Hematopoietic multipotent progenitor cell treated with erythropoietin and hydrocortisone succinate and interleukin-3 and kit ligand, for 6 days (in vitro differentiated cells): Measurements from ENCODE around the gene LGALS7.

Experiments used
- DNase-seq: peaks from one replicate; pipeline ENCODE4 v3.0.0-alpha.2; 2015

LGALS7 gene

DNA sequence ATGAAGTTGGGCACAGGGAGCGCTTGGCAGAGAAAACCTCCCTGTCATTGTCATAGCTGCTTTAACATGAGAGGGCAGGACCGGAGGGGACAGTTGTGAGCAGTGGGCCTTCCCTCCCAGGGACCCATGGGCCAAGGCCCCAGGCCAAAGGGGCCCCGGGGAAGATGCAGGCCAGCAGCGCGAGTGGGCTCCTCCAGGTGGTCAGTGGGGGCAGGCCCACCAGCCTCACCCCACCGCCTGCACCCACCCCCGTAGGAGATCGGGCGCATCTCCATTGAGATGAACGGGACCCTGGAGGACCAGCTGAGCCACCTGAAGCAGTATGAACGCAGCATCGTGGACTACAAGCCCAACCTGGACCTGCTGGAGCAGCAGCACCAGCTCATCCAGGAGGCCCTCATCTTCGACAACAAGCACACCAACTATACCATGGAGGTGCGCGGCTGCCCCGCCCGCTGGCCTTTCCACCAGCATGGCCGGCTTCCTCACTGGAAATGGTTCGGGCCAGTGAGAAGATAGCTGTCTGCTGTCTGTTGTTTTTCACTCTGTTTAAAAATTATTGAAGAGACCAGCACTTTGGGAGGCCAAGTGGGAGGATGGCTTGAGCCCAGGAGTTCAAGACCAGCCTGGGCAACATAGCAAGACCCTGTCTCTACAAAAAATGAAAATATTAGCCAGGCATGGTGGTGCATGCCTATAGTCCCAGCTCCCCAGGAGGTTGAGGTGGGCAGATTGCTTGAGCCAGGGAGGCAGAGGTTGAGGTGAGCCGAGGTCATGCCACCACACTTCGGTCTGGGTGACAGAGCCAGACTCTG lies 47.6 kb downstream of the LGALS7 start:
- no peak for DNase-seq

DNA sequence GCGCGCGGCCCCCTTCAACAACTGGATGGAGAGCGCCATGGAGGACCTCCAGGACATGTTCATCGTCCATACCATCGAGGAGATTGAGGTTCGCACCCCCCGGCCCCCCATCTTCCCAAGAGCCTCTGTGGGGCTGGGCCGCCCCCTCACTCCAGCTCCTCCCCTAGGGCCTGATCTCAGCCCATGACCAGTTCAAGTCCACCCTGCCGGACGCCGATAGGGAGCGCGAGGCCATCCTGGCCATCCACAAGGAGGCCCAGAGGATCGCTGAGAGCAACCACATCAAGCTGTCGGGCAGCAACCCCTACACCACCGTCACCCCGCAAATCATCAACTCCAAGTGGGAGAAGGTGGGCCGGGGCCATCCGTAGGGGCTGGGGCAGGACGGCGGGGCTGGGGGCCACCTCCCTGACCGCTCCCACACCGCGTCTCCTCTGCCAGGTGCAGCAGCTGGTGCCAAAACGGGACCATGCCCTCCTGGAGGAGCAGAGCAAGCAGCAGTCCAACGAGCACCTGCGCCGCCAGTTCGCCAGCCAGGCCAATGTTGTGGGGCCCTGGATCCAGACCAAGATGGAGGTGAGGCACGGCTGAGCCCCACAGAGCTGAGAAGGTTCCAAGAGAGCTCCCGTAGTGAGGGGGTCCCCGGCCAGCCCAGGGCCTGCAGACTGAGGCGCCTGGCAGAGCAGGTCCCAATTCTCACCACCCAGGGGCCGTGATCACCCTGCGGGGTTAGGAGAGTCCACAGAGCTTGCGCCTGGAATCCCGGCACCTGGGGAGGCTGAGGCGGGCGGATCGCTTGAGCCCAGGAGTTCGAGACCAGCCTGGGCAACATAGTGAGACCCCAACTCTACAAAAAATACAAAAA lies 49.1 kb downstream of the LGALS7 start:
- no peak for DNase-seq

DNA sequence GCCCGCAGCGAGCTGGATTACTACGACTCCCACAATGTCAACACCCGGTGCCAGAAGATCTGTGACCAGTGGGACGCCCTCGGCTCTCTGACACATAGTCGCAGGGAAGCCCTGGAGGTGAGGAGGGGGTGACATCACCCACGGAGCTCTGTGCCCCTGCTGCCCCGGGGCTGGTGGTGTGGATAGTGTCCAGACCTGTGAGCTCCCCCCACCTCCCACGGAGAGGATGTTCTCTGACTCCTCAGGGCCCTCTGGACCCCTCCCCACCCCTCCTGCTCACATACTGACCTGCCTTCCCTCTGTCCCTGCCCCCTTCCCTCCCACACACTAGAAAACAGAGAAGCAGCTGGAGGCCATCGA lies 49.7 kb downstream of the LGALS7 start:
- no peak for DNase-seq

DNA sequence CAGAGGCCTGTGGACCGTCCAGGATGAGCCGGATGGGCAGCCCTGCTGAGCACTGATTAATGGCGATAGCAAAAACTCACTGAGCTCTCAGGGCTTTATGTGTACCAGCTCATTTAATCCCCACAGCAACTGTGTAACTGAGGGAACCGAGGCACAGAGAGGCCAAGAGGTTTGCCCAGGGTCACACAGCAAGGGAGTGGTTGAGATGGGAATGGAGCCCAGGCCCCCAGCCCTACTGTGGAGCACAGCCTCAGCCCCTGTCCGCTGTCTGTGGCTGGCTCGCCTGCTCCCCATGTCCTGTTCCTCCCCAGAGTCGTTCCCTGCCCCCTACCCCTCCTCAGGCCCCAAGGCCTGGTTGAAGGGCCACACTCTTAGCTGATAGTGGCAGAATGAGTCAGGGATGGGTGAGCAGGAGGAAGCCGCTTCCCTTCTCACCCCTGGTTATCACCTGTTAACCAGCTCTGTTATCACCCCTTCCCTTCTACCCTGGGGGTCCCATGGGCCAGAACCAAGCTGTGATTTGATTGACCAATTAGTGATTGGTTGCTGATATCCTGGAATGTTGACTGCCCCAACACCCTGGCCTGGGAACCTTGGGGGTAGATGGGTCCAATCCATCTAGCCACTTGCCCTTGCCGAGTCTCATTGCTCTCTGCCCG lies 50.2 kb downstream of the LGALS7 start:
- DNase-seq: no peak

DNA sequence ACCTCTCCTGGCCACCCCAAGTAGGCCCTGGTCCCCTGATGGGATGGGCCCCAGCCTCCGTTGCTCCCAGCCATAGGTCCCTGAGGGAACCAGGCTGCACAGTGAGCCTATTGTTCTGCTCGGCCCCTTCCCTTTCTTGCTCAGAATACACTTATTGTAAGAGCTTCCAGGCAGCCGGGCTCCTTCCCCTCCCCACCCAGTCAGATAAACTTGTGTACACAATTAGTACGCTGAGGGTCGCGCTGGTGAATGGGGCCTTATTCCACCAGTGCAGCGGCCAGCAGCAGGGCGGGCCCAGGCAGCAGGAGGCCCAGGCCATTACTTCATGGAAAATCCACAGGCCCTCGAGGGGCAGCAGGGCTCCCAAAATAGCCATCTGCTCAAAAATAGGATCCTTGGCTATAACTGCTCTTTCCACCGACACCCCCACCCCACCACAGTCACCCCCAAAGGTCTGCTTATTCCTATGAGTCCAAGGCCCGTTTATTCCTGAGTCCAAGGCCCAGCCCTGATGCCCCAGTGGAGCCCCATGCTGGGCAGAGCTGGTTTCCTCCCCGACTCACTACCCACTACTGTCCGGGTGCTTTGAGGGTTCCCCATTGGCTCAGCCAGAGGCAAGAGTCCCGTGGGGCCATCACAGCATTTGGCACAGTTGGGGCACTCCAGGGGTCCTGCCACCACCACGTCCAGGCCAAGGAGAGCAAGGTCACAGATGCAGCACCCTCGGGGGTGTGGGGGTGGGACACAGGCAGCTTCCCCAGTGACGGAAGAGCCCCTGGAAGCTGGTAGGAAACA lies 51.1 kb downstream of the LGALS7 start:
- no peak for DNase-seq

DNA sequence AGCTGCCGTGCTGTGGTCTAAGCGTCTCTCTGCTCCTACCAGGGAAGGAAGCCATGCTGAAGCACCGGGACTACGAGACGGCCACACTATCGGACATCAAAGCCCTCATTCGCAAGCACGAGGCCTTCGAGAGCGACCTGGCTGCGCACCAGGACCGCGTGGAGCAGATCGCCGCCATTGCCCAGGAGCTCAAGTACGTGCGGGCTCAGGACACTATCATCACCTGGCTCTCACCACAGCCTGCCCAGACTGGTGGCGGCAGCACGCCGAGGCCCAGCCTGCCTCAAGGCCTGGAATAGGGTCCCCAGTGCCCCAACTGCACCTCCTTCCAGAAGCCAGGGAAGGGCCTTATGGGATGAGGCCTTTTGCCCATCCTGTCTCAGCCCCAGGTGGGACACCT lies 51.8 kb downstream of the LGALS7 start:
- no peak for DNase-seq
